WTC11 (cell line): ENCODE measurements around the gene SPATA3. TPM values are rescaled to one million over a fixed set of nuclear protein-coding genes. Genes with fewer than 3 reads are reported as not detected.

Experiments used
- ATAC-seq: fragments of 200-7000 bp; cut with Tn5 transposase; 2 replicates; pipeline ENCODE4 v1.10.0; 2021; ENCODE audit warnings: mild to moderate bottlenecking, moderate library complexity
- CTCF ChIA-PET: fragments of 300-600 bp; sonication (Branson Sonifier 250); formaldehyde crosslinking; loops from one replicate; lab custom pipeline; 2021; ENCODE audit warnings: antibody characterized with exemption; lab: Charles Lee
- POLR2A ChIA-PET: fragments of 350-600 bp; sonication (Branson Sonifier 250); formaldehyde crosslinking; loops from one replicate; lab custom pipeline; 2021; ENCODE audit warnings: antibody characterized with exemption; lab: Charles Lee
- DNase-seq: peaks from one replicate; pipeline ENCODE4 v3.0.0; 2021; ENCODE audit warnings: low spot score
- H3K27ac Mint-ChIP-seq: 2 replicates; pipeline ENCODE4 v1.8.0; 2021; ENCODE audit warnings: mixed read lengths
- H3K27me3 Mint-ChIP-seq: 2 replicates; pipeline ENCODE4 v1.8.0; 2021; ENCODE audit warnings: low read depth, mild to moderate bottlenecking, moderate library complexity, mixed read lengths
- H3K36me3 Mint-ChIP-seq: 2 replicates; pipeline ENCODE4 v1.8.0; 2021; ENCODE audit warnings: mixed read lengths
- H3K4me1 Mint-ChIP-seq: 2 replicates; pipeline ENCODE4 v1.8.0; 2022; ENCODE audit warnings: mixed read lengths
- H3K4me3 Mint-ChIP-seq: 2 replicates; pipeline ENCODE4 v1.8.0; 2021; ENCODE audit warnings: mild to moderate bottlenecking, moderate library complexity, mixed read lengths
- H3K9me3 Mint-ChIP-seq: 2 replicates; pipeline ENCODE4 v1.8.0; 2021; ENCODE audit warnings: mixed read lengths
- CBFB ChIP-seq: sonication (generic); formaldehyde crosslinking; IDR thresholded peaks from 2 replicates; pipeline ENCODE4 v1.8.1; 2022; ENCODE audit warnings: mild to moderate bottlenecking, low read depth, missing genetic modification reagents
- EMX1 ChIP-seq: fragments of 250-450 bp; sonication (Bioruptor Pico); IDR thresholded peaks from 2 replicates; pipeline ENCODE4 v1.8.0; 2021; ENCODE audit warnings: mild to moderate bottlenecking
- JUN ChIP-seq: sonication (generic); formaldehyde crosslinking; IDR thresholded peaks from 2 replicates; pipeline ENCODE4 v1.8.0; 2023; ENCODE audit warnings: mild to moderate bottlenecking, missing genetic modification reagents
- MXD4 ChIP-seq: fragments of 250-450 bp; sonication (Bioruptor Pico); IDR thresholded peaks from 2 replicates; pipeline ENCODE4 v1.8.0; 2021; ENCODE audit warnings: mild to moderate bottlenecking, moderate library complexity, borderline replicate concordance
- NFATC4 ChIP-seq: fragments of 250-450 bp; sonication (Bioruptor Pico); IDR thresholded peaks from 2 replicates; pipeline ENCODE4 v1.9.0; 2021; ENCODE audit warnings: mild to moderate bottlenecking
- RELA ChIP-seq: sonication (generic); formaldehyde crosslinking; IDR thresholded peaks from 2 replicates; pipeline ENCODE4 v1.8.1; 2022; ENCODE audit warnings: missing genetic modification reagents, mild to moderate bottlenecking, borderline replicate concordance
- SMAD3 ChIP-seq: sonication (generic); formaldehyde crosslinking; IDR thresholded peaks from 2 replicates; pipeline ENCODE4 v1.8.0; 2022; ENCODE audit warnings: missing genetic modification reagents, mild to moderate bottlenecking, borderline replicate concordance
- SMAD4 ChIP-seq: sonication (generic); formaldehyde crosslinking; IDR thresholded peaks from 2 replicates; pipeline ENCODE4 v1.8.0; 2022; ENCODE audit warnings: mild to moderate bottlenecking, missing genetic modification reagents
- ZNF138 ChIP-seq: sonication (generic); formaldehyde crosslinking; conservative IDR thresholded peaks from 2 replicates; pipeline ENCODE4 v1.8.1; 2022; ENCODE audit warnings: mild to moderate bottlenecking, moderate library complexity, missing genetic modification reagents
- ZNF232 ChIP-seq: sonication (generic); formaldehyde crosslinking; IDR thresholded peaks from 2 replicates; pipeline ENCODE4 v1.8.0; 2022; ENCODE audit warnings: mild to moderate bottlenecking, missing genetic modification reagents
- total RNA-seq: library from RNA; stranded (reverse); gene quantifications from 3 replicates; pipeline ENCODE4 v1.2.3, GENCODE V29; 2021
- TF ChIP-seq, protein P1 (sequence below): sonication (generic); formaldehyde crosslinking; IDR thresholded peaks from 2 replicates; pipeline ENCODE4 v1.8.0; 2022; ENCODE audit warnings: mild to moderate bottlenecking, missing genetic modification reagents
- TF ChIP-seq, protein P2 (sequence below): sonication (generic); formaldehyde crosslinking; IDR thresholded peaks from 2 replicates; pipeline ENCODE4 v1.8.0; 2022; ENCODE audit warnings: mild to moderate bottlenecking, missing genetic modification reagents
- TF ChIP-seq, protein P3 (sequence below): sonication (generic); formaldehyde crosslinking; IDR thresholded peaks from 2 replicates; pipeline ENCODE4 v1.8.1; 2022; ENCODE audit warnings: mild to moderate bottlenecking, missing genetic modification reagents, moderate library complexity, borderline replicate concordance
- TF ChIP-seq, protein P4 (sequence below): fragments of 200-600 bp; IDR thresholded peaks from 2 replicates; pipeline ENCODE4 v1.8.0; 2022; ENCODE audit warnings: antibody characterized with exemption
- TF ChIP-seq, protein P5 (sequence below): fragments of 250-450 bp; sonication (Bioruptor Pico); IDR thresholded peaks from 2 replicates; pipeline ENCODE4 v1.9.0; 2021; ENCODE audit warnings: mild to moderate bottlenecking, borderline replicate concordance
- TF ChIP-seq, protein P6 (sequence below): sonication (generic); formaldehyde crosslinking; IDR thresholded peaks from 2 replicates; pipeline ENCODE4 v1.8.1; 2023; ENCODE audit warnings: mild to moderate bottlenecking, missing genetic modification reagents, moderate library complexity
- TF ChIP-seq, protein P7 (sequence below): sonication (generic); formaldehyde crosslinking; IDR thresholded peaks from 2 replicates; pipeline ENCODE4 v1.8.0; 2022; ENCODE audit warnings: missing genetic modification reagents
- TF ChIP-seq, protein P8 (sequence below): sonication (generic); formaldehyde crosslinking; IDR thresholded peaks from 2 replicates; pipeline ENCODE4 v1.8.0; 2023; ENCODE audit warnings: missing genetic modification reagents

The SPATA3 gene
- total RNA-seq, 1 experiment from 2014 or later: not detected

DNA sequence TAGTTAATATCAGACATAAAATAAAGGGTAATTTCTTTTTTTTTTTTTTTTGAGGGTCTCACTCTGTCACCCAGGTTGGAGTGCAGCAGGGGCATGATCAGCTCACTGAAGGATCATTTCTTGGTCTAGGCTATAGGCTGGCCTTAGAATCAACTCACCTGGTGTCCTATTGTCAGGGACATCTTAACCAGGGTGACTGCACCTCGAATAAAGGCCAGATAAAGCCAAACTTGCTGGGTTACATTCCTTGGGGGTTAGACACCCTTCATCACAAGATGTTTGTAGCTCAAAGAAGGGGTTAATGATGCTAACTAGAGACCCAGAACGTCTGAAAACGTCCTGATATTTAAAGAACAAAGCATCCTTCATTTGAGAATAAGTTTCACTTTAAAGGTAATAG lies 17.9 kb downstream of the SPATA3 start:
- no peaks in the 10 kb centered on the region; the same call in 1 of the 2 replicates for H3K36me3 Mint-ChIP-seq
- no peak overlapping the region for H3K4me3 Mint-ChIP-seq
- no peaks in the 10 kb centered on the region; the same call in none of the 2 replicates for H3K27me3 Mint-ChIP-seq
- H3K27ac Mint-ChIP-seq: no peak overlapping the region
- CTCF ChIA-PET: interaction anchor here (0.9 kb wide), 1 partner anchor 39 kb away, joined by 3 read pairs; no protein-coding TSS in a partner anchor
- H3K4me1 Mint-ChIP-seq: peaks cover 18% of the 10 kb centered on the region
- TF ChIP-seq SMAD4 (no peak), SMAD3 (CRISPR knock-in tag) (no peak), ZNF138 (CRISPR knock-in tag) (no peak), NFATC4 (no peak), MXD4 (CRISPR knock-in tag) (no peak), ZNF232 (no peak), CBFB (CRISPR knock-in tag) (no peak), RELA (CRISPR knock-in tag) (no peak), JUN (CRISPR knock-in tag) (no peak)
- TF ChIP-seq, protein P1, sequence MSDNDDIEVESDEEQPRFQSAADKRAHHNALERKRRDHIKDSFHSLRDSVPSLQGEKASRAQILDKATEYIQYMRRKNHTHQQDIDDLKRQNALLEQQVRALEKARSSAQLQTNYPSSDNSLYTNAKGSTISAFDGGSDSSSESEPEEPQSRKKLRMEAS (CRISPR knock-in tag): no peak
- TF ChIP-seq, protein P2, sequence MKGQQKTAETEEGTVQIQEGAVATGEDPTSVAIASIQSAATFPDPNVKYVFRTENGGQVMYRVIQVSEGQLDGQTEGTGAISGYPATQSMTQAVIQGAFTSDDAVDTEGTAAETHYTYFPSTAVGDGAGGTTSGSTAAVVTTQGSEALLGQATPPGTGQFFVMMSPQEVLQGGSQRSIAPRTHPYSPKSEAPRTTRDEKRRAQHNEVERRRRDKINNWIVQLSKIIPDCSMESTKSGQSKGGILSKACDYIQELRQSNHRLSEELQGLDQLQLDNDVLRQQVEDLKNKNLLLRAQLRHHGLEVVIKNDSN (CRISPR knock-in tag): no peak
- TF ChIP-seq, protein P3, sequence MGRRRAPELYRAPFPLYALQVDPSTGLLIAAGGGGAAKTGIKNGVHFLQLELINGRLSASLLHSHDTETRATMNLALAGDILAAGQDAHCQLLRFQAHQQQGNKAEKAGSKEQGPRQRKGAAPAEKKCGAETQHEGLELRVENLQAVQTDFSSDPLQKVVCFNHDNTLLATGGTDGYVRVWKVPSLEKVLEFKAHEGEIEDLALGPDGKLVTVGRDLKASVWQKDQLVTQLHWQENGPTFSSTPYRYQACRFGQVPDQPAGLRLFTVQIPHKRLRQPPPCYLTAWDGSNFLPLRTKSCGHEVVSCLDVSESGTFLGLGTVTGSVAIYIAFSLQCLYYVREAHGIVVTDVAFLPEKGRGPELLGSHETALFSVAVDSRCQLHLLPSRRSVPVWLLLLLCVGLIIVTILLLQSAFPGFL (CRISPR knock-in tag): no peak
- TF ChIP-seq, protein P4, sequence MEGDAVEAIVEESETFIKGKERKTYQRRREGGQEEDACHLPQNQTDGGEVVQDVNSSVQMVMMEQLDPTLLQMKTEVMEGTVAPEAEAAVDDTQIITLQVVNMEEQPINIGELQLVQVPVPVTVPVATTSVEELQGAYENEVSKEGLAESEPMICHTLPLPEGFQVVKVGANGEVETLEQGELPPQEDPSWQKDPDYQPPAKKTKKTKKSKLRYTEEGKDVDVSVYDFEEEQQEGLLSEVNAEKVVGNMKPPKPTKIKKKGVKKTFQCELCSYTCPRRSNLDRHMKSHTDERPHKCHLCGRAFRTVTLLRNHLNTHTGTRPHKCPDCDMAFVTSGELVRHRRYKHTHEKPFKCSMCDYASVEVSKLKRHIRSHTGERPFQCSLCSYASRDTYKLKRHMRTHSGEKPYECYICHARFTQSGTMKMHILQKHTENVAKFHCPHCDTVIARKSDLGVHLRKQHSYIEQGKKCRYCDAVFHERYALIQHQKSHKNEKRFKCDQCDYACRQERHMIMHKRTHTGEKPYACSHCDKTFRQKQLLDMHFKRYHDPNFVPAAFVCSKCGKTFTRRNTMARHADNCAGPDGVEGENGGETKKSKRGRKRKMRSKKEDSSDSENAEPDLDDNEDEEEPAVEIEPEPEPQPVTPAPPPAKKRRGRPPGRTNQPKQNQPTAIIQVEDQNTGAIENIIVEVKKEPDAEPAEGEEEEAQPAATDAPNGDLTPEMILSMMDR: no peak
- TF ChIP-seq, protein P5, sequence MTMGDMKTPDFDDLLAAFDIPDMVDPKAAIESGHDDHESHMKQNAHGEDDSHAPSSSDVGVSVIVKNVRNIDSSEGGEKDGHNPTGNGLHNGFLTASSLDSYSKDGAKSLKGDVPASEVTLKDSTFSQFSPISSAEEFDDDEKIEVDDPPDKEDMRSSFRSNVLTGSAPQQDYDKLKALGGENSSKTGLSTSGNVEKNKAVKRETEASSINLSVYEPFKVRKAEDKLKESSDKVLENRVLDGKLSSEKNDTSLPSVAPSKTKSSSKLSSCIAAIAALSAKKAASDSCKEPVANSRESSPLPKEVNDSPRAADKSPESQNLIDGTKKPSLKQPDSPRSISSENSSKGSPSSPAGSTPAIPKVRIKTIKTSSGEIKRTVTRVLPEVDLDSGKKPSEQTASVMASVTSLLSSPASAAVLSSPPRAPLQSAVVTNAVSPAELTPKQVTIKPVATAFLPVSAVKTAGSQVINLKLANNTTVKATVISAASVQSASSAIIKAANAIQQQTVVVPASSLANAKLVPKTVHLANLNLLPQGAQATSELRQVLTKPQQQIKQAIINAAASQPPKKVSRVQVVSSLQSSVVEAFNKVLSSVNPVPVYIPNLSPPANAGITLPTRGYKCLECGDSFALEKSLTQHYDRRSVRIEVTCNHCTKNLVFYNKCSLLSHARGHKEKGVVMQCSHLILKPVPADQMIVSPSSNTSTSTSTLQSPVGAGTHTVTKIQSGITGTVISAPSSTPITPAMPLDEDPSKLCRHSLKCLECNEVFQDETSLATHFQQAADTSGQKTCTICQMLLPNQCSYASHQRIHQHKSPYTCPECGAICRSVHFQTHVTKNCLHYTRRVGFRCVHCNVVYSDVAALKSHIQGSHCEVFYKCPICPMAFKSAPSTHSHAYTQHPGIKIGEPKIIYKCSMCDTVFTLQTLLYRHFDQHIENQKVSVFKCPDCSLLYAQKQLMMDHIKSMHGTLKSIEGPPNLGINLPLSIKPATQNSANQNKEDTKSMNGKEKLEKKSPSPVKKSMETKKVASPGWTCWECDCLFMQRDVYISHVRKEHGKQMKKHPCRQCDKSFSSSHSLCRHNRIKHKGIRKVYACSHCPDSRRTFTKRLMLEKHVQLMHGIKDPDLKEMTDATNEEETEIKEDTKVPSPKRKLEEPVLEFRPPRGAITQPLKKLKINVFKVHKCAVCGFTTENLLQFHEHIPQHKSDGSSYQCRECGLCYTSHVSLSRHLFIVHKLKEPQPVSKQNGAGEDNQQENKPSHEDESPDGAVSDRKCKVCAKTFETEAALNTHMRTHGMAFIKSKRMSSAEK: no peak
- TF ChIP-seq, protein P6, sequence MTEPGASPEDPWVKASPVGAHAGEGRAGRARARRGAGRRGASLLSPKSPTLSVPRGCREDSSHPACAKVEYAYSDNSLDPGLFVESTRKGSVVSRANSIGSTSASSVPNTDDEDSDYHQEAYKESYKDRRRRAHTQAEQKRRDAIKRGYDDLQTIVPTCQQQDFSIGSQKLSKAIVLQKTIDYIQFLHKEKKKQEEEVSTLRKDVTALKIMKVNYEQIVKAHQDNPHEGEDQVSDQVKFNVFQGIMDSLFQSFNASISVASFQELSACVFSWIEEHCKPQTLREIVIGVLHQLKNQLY (CRISPR knock-in tag): no peak
- TF ChIP-seq, all 79 proteins: peak for 0
- H3K9me3 Mint-ChIP-seq: peaks cover 5% of the 10 kb centered on the region; the same call in 1 of the 2 replicates
- DNase-seq (no peak), ATAC-seq (no peak)
- POLR2A ChIA-PET: no interaction called here

DNA sequence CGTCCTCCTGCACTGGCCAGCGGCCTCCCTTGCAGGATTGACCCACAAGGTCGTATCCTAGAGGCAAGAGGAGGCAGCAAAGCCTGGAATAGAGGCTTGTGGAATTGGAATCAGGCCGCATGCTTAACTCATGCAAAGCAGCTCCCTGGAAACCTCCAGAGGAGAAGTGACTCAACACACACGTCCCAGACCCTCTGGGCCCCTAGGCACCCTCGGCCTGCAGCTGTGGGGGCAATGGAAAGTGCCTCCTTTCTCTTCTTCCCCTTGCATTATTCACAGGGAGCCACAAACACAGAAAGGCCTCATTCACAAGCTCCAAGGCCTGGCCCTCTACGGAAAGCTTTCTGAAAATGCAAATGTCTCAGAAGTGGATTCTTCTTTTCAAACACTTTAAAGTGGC lies 19.6 kb downstream of the SPATA3 start:
- Mint-ChIP-seq H3K27ac (no peak overlapping the region), H3K4me1 (peaks cover 18% of the 10 kb centered on the region), H3K4me3 (no peak overlapping the region), H3K36me3 (peaks cover 2% of the 10 kb centered on the region; the same call in 1 of the 2 replicates), H3K27me3 (no peaks in the 10 kb centered on the region; the same call in none of the 2 replicates), H3K9me3 (peaks cover 9% of the 10 kb centered on the region)
- CTCF ChIA-PET: interaction anchor here (0.6 to 3.5 kb wide), 5 partner anchors 15 to 856 kb away, joined by 3 to 23 read pairs (median 5); no protein-coding TSS in a partner anchor
- TF ChIP-seq, protein P7, sequence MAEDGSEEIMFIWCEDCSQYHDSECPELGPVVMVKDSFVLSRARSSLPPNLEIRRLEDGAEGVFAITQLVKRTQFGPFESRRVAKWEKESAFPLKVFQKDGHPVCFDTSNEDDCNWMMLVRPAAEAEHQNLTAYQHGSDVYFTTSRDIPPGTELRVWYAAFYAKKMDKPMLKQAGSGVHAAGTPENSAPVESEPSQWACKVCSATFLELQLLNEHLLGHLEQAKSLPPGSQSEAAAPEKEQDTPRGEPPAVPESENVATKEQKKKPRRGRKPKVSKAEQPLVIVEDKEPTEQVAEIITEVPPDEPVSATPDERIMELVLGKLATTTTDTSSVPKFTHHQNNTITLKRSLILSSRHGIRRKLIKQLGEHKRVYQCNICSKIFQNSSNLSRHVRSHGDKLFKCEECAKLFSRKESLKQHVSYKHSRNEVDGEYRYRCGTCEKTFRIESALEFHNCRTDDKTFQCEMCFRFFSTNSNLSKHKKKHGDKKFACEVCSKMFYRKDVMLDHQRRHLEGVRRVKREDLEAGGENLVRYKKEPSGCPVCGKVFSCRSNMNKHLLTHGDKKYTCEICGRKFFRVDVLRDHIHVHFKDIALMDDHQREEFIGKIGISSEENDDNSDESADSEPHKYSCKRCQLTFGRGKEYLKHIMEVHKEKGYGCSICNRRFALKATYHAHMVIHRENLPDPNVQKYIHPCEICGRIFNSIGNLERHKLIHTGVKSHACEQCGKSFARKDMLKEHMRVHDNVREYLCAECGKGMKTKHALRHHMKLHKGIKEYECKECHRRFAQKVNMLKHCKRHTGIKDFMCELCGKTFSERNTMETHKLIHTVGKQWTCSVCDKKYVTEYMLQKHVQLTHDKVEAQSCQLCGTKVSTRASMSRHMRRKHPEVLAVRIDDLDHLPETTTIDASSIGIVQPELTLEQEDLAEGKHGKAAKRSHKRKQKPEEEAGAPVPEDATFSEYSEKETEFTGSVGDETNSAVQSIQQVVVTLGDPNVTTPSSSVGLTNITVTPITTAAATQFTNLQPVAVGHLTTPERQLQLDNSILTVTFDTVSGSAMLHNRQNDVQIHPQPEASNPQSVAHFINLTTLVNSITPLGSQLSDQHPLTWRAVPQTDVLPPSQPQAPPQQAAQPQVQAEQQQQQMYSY (CRISPR knock-in tag): peak; percentile 72
- no peak for TF ChIP-seq EMX1 (CRISPR knock-in tag)
- TF ChIP-seq, protein P8, sequence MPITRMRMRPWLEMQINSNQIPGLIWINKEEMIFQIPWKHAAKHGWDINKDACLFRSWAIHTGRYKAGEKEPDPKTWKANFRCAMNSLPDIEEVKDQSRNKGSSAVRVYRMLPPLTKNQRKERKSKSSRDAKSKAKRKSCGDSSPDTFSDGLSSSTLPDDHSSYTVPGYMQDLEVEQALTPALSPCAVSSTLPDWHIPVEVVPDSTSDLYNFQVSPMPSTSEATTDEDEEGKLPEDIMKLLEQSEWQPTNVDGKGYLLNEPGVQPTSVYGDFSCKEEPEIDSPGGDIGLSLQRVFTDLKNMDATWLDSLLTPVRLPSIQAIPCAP: no peak
- no peak for DNase-seq
- peak; percentile 49 for ATAC-seq
- POLR2A ChIA-PET: no interaction called here
